IgD-negative memory B cell (primary cell): ENCODE measurements around the gene CFAP100. TPM values are rescaled to one million over a fixed set of nuclear protein-coding genes. Genes with fewer than 3 reads are reported as not detected.

Experiments used
- H3K27ac Mint-ChIP-seq, 3 donors: one replicate each; pipeline ENCODE4 v1.8.0; 2020 to 2022; ENCODE audit warnings: mild to moderate bottlenecking in 3 of 3, mixed read lengths in 3 of 3, moderate library complexity in 1 of 3
- H3K27me3 Mint-ChIP-seq: one replicate; pipeline ENCODE4 v1.8.0; 2021; ENCODE audit warnings: mixed read lengths
- H3K36me3 Mint-ChIP-seq: one replicate; pipeline ENCODE4 v1.8.0; 2020; ENCODE audit warnings: mild to moderate bottlenecking, mixed read lengths
- H3K4me1 Mint-ChIP-seq, 3 donors: one replicate each; pipeline ENCODE4 v1.8.0; 2020 to 2022; ENCODE audit warnings: mixed read lengths in 3 of 3, mild to moderate bottlenecking in 1 of 3
- H3K4me3 Mint-ChIP-seq, 4 donors: one replicate each; pipeline ENCODE4 v1.8.0; 2020 to 2022; ENCODE audit warnings: mild to moderate bottlenecking in 4 of 4, mixed read lengths in 4 of 4, moderate library complexity in 3 of 4
- H3K9me3 Mint-ChIP-seq, 3 donors: one replicate each; pipeline ENCODE4 v1.8.0; 2020 to 2021; ENCODE audit warnings: mixed read lengths in 3 of 3, mild to moderate bottlenecking in 1 of 3
- polyA plus RNA-seq: library from polyadenylated mRNA; unstranded; fragments of 300-500 nt; fragmentation: Illumina TruSeq; gene quantifications from one replicate; pipeline ENCODE4 v1.2.3, GENCODE V29; 2021

Gene CFAP100
- polyA plus RNA-seq, 1 donor from 2014 or later: not detected

GRCh38 chr3:126468028-126468891, 73.6 kb downstream of the CFAP100 start:
- Mint-ChIP-seq H3K9me3 (no peaks in the 10 kb centered on the region), H3K36me3 (peaks cover 8% of the 10 kb centered on the region)

GRCh38 chr3:126469479-126469878, 74.8 kb downstream of the CFAP100 start:
- Mint-ChIP-seq H3K9me3 (no peaks in the 10 kb centered on the region), H3K27me3 (peaks cover 2% of the 10 kb centered on the region), H3K4me3 (peak overlapping the region in 2 of 4 donors; percentile 25), H3K36me3 (peaks cover 5% of the 10 kb centered on the region), H3K4me1 (peaks cover 20 to 41% (median 24%) of the 10 kb centered on the region in 3 donors), H3K27ac (no peak overlapping the region)

More at GRCh38 chr3:126468028-126468891, 73.6 kb downstream of the CFAP100 start:
- Mint-ChIP-seq H3K4me3 (no peak overlapping the region), H3K4me1 (peaks cover 12 to 32% (median 13%) of the 10 kb centered on the region in 3 donors), H3K27me3 (peaks cover 2% of the 10 kb centered on the region), H3K27ac (peak overlapping the region in 1 of 3 donors; percentile 26)

- H3K9me3 Mint-ChIP-seq: no peaks in the 10 kb centered on the region
- H3K4me1 Mint-ChIP-seq: peaks cover 23 to 35% (median 27%) of the 10 kb centered on the region in 3 donors
- H3K27ac Mint-ChIP-seq: peak overlapping the region in 2 of 3 donors; percentile 38 to 95
- peaks cover 4% of the 10 kb centered on the region for H3K36me3 Mint-ChIP-seq
- peaks cover 2% of the 10 kb centered on the region for H3K27me3 Mint-ChIP-seq
- H3K4me3 Mint-ChIP-seq: peak overlapping the region; percentile 23 to 92 (median 78)
Observed at GRCh38 chr3:126472277-126473006, 77.7 kb downstream of the CFAP100 start.

- H3K27me3 Mint-ChIP-seq: peaks cover 2% of the 10 kb centered on the region
- peaks cover 7% of the 10 kb centered on the region for H3K36me3 Mint-ChIP-seq
- peak overlapping the region; percentile 53 to 95 (median 68) for H3K27ac Mint-ChIP-seq
- H3K9me3 Mint-ChIP-seq: no peaks in the 10 kb centered on the region
- H3K4me1 Mint-ChIP-seq: peaks cover 23 to 31% (median 31%) of the 10 kb centered on the region in 3 donors
- H3K4me3 Mint-ChIP-seq: peak overlapping the region; percentile 71 to 95 (median 90)
Observed at GRCh38 chr3:126473292-126474168, 78.8 kb downstream of the CFAP100 start.

- peaks cover 23 to 27% (median 26%) of the 10 kb centered on the region in 3 donors for H3K4me1 Mint-ChIP-seq
- H3K4me3 Mint-ChIP-seq: peak overlapping the region; percentile 84 to 95 (median 90)
- H3K36me3 Mint-ChIP-seq: peaks cover 3% of the 10 kb centered on the region
- H3K27ac Mint-ChIP-seq: peak overlapping the region; percentile 35 to 92 (median 68)
- H3K9me3 Mint-ChIP-seq: no peaks in the 10 kb centered on the region
- H3K27me3 Mint-ChIP-seq: peaks cover 2% of the 10 kb centered on the region
Observed at GRCh38 chr3:126474498-126475412, 80.0 kb downstream of the CFAP100 start.

GRCh38 chr3:126475413-126476114, 80.9 kb downstream of the CFAP100 start, which contains the start of gene ZXDC:
ZXDC (minus strand) TSS chr3:126475891; CDS start chr3:126475865, 26 bp downstream.
- Mint-ChIP-seq H3K9me3 (no peaks in the 10 kb centered on the region), H3K27ac (peak within 1 kb of the TSS; percentile 67 to 94 (median 83)), H3K4me3 (peak within 1 kb of the TSS; percentile 84 to 95 (median 90)), H3K4me1 (peaks cover 23 to 27% (median 26%) of the 10 kb centered on the region in 3 donors), H3K27me3 (peaks cover 2% of the 10 kb centered on the region), H3K36me3 (peaks cover 3% of the 10 kb centered on the region)

GRCh38 chr3:126476166-126477060, 81.7 kb downstream of the CFAP100 start:
- Mint-ChIP-seq H3K36me3 (peaks cover 3% of the 10 kb centered on the region), H3K4me1 (peaks cover 23 to 27% (median 23%) of the 10 kb centered on the region in 3 donors), H3K4me3 (peak overlapping the region; percentile 19 to 89 (median 82)), H3K9me3 (no peaks in the 10 kb centered on the region), H3K27ac (peak overlapping the region; percentile 67 to 94 (median 83)), H3K27me3 (peaks cover 2% of the 10 kb centered on the region)

- Mint-ChIP-seq H3K9me3 (no peaks in the 10 kb centered on the region), H3K4me3 (peak overlapping the region in 3 of 4 donors; percentile 19 to 76 (median 31)), H3K27ac (peak overlapping the region in 2 of 3 donors; percentile 67 to 83), H3K36me3 (peaks cover 3% of the 10 kb centered on the region), H3K27me3 (peaks cover 2% of the 10 kb centered on the region), H3K4me1 (peaks cover 23 to 27% (median 23%) of the 10 kb centered on the region in 3 donors)
Observed at GRCh38 chr3:126477061-126477380, 82.3 kb downstream of the CFAP100 start.

GRCh38 chr3:126478581-126479310, 84.0 kb downstream of the CFAP100 start:
- H3K4me3 Mint-ChIP-seq: peak overlapping the region in 1 of 4 donors; percentile 19
- peaks cover 5 to 15% (median 6%) of the 10 kb centered on the region in 3 donors for H3K4me1 Mint-ChIP-seq
- H3K27me3 Mint-ChIP-seq: no peaks in the 10 kb centered on the region
- peak overlapping the region in 2 of 3 donors; percentile 25 to 67 for H3K27ac Mint-ChIP-seq
- H3K9me3 Mint-ChIP-seq: no peaks in the 10 kb centered on the region
- H3K36me3 Mint-ChIP-seq: peaks cover 3% of the 10 kb centered on the region

GRCh38 chr3:126479642-126480041, 84.9 kb downstream of the CFAP100 start:
- no peak overlapping the region for H3K27ac Mint-ChIP-seq
- peaks cover 0 to 7% (median 1%) of the 10 kb centered on the region in 3 donors for H3K4me1 Mint-ChIP-seq
- H3K36me3 Mint-ChIP-seq: peaks cover 3% of the 10 kb centered on the region
- H3K4me3 Mint-ChIP-seq: peak overlapping the region in 1 of 4 donors; percentile 19
- no peaks in the 10 kb centered on the region for H3K27me3 Mint-ChIP-seq
- H3K9me3 Mint-ChIP-seq: no peaks in the 10 kb centered on the region

- Mint-ChIP-seq H3K36me3 (peaks cover 3% of the 10 kb centered on the region), H3K4me3 (no peak overlapping the region), H3K27me3 (no peaks in the 10 kb centered on the region), H3K4me1 (peaks cover 0 to 6% (median 0%) of the 10 kb centered on the region in 3 donors), H3K9me3 (no peaks in the 10 kb centered on the region), H3K27ac (peak overlapping the region in 1 of 3 donors; percentile 3)
Observed at GRCh38 chr3:126480206-126480605, 85.5 kb downstream of the CFAP100 start.
